Daoy (cell line): Measurements from ENCODE around the gene OPA3. TPM values are rescaled to one million over a fixed set of nuclear protein-coding genes. Genes with fewer than 3 reads are reported as not detected.
A peak's percentile ranks its signal among the peaks of the same experiment; 100 is the strongest.

Source experiments
- DNase-seq: peaks from one replicate; pipeline ENCODE4 v3.0.0-alpha.2; 2015; ENCODE audit warnings: low read depth
- total RNA-seq: library from RNA; depleted of rRNA; stranded (reverse); fragments of >200 nt; shearing (Covaris generic); gene quantifications from 2 replicates; pipeline ENCODE4 v1.2.3, GENCODE V29; 2014

The OPA3 gene
- total RNA-seq, 1 experiment from 2014 or later: 7.4 TPM

DNA sequence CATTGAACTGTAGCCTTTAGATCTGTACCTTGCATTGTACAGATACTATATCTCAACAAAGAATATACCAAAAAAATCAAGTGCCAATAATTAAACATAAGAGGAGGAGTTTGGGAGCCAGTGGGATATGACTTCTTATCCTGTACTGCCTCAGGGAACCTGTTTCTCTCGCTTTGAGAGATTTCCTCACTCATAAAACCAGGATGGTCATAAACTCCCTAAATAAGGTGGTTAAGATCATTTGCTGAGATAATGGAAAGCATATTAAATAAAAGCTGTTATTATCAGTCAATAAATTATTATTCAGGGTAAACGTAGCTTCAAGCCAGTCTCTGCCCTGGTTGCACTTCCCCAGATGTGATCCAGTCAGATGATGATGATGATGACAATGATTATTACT is 17.0 kb downstream of the OPA3 start:
- no peak for DNase-seq

DNA sequence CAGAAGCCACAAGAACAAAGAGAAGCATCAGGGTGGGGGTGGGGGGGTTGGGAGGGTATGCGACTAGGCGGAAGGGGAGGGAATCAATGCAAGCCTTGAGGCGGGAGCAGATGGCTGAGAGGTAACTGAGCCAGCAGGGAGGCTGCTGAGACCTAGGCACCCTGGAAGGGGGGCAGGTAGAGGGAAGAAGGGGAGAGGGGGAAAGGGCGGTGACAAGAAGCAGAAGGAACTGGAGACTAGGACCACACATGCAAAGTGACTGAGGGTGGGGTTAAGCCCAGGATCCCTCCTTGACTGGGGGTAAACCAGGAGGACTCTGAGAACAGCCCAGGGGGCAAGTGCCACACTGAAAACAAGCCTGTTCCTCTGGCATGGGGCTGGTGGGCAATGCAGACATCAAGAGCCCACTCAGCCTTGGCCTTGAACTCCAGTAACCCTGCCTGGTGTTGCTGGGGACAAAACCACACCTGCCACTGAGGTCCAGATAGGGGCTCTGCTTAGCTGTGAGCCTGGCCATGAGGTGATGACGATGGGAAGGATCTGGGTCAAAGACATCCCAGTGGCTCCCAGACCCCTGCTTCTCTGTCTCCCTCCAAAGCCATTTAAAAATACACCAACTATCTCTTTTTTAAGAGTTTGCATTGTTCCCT is 20.3 kb downstream of the OPA3 start:
- no peak for DNase-seq

DNA sequence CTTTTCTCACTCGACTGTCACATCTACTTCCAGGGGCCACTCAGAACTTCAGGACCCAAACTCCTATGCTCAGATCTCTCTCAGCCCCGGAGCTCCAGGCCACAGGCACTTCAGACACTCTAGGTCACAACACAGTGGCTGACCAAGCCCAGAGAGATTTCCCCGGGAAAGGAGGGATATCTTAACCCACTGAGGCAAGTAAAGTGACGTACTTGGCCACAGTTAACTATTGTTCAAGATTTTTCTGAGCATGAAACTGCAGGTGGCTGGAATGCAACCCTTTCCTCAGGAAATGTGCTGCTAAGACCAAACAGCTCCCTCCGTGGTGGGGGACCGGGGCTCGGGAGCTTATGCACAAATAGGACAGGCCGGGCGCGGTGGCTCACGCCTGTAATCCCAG is 23.9 kb downstream of the OPA3 start:
- no peak for DNase-seq

DNA sequence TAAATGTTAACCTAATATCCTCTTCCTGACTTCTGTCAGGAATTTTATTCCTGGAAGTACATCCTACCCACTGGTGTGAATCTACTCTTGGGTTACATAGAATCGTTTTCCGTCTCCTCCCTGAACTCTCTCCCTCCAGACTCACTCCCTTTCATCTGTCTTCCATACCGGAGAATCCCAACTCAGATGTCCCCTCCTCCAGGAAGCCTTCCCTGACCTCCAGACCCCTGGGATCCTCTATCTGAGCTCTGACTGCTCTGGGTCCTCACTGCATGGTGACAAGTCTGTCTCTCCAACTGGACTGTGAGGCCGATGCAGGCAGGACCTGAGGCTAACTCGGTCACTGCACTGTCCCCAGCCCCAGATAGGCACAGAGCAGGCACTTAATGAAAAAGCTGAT is 24.6 kb downstream of the OPA3 start:
- no peak for DNase-seq

DNA sequence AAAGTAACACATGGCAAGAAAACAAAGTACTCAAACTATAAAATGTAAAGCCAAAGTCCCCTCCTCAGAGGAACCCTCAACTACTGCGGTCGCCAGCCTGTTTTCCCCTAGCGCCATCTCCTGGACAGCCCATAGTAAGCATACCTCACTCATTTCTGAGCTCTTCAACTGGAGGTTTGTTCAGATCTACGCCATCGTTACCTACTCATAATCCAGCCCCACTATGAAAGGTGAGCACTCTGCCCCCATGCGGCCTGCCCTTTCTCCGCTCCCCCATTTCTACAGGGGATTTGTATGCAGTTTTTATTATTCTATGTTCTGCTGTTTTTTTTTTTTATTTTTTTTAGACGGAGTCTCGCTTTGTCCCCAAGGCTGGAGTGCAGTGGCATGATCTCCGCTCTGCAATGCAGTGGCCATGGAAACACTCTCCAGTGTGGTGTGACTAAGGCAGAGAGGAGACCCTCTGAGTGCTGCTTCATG is 26.2 kb downstream of the OPA3 start:
- peak; percentile 55 for DNase-seq

DNA sequence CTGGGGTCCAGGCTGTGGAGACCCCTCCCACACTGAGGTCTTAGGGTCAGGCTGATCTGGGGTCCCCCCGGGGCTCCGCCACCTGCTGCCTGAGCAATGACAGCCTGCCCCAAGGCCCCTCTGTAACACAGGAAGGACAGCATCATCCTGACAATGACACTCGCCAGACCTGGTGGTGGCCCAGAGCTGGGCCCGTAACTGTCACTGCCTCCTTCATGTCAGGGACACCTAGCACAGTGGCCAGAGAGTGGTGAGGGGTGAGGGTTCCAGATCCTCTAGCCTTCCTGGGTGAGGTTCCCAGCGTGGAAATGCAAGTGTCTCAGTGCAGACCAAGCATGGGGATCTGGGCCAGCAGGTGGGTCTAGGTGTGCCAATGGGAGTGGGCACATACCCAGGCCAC is 27.8 kb downstream of the OPA3 start:
- DNase-seq: no peak

DNA sequence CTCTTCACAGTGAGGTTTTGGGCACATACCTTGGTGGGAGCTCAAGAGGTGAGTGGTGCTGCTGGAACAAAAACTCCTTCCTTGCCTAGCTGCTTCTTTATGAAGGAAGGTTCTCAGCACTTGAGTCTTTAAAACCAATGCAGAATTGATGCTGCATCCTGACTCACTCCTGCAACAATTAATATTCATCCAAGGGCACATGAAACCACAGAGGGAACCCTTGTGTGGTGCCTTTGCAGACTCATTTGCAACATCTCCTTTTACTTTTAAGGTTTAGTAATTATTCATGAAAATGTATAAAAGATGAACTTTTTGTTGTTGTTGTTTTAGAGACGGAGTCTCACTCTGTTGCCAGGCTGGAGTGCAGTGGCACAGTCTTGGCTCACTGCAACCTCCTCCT is 30.1 kb downstream of the OPA3 start:
- DNase-seq: no peak

DNA sequence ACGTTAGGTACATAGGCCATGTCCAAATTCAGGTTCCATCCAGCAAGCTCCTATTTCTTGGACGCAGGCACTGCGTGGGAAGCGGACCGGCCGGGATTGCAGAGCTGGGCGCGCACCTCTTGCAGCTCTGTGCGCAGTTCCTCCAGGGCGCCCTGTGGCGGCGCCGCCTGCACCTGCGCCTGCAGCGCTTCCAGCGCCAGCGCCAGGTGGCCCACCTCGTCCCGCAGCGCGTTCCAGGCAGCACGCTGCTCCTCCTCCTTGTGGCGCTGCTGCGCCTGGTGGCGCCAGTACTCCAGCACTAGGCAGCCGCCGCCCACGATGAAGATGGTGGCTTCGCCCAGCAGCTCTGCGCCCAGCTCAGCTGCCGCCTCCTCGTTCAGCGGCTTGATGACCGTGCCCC is 31.1 kb downstream of the OPA3 start:
- DNase-seq: no peak

DNA sequence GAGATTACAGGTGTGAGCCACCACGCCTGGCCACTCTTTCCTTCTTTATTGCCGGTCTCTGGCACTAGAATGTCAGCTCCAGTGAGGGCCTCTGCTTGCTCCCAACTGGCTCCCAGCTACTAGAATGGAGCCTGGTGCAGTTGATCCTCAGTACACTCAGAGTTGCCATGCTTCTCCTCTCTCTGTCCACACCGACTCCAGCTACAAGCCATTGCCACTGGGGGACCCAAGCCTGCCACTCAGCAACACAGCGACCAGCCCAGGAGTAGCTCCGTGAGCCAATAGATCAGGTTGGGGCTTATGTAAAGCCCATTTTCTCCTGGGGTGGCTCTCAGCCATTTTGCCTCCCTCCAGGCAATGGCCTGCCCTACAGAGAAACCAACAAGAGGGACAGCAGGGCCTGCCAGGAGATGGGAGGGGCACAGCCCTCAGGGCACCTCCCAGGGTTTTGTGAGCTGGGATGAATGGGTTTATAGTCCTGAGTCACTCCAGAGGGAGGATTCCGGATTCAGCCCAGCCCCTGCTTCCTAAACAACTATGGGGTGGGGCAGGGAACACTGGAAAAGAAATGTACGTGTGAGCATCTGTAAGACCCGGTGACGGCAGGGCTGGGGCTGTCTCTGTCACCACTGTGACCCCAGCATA is 36.5 kb downstream of the OPA3 start:
- DNase-seq: peak; percentile 77

DNA sequence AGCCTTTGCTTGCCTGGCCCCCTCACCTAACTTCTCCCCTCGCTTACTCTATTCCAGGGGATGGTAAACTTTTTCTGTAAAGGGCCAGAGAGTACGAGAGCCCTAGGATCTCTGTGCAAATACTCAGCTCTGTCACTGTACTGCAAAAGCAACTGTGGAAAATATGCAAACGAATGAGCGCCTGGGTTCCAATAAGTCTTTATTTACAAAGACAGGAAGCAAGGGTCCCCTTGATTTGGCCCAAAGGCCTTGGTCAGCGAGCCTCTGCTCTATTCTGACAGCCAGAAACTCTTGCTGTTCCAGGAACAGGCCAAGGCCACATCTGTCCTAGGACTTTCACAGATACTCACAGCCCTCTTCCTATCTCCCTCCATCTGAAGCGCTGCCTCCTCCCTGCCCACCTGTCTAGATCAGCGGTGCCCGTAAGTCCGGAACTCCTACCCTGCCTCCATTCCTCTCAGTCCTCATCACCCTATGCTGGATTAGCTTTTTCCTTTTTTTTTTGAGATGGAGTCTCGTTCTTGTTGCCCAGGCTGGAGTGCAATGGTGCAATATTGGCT is 37.3 kb downstream of the OPA3 start:
- DNase-seq: no peak

DNA sequence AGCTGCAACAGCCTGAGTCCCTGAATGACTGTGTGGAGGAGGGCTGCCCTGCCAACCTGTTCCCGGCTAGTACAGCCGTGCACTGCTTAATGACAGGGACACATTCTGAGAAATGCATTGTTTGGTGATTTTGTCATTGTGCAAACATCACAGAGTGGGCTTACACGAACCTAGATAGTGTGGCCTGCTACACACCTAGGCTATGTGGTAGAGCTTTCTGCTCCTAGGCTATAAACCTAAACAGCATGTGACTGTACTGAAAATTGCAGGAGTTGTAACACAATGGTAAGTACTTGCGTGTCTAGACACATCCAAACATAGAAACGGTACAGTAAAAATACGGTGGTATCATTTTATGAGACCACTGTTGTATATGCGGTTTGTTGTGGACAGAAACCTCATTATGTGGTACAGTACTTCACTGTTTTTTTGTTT is 42.4 kb downstream of the OPA3 start:
- DNase-seq: no peak

DNA sequence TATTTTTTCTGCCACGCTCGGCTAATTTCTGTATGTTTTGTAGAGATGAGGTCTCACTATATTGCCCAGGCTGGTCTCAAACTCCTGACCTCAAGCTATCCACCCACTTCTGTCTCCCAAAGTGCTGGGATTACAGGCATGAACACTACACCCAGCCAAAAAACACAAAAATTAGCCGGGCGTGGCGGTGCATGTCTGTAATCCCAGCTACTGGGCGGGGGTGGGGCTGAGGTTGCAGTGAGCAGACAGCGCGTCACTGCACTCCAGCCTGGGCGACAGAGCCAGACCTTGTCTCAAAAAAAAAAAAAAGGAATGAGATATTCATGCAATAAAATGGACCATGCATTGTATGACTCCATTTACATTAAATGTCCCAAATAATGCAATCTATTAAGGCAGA is 45.1 kb downstream of the OPA3 start:
- DNase-seq: no peak

DNA sequence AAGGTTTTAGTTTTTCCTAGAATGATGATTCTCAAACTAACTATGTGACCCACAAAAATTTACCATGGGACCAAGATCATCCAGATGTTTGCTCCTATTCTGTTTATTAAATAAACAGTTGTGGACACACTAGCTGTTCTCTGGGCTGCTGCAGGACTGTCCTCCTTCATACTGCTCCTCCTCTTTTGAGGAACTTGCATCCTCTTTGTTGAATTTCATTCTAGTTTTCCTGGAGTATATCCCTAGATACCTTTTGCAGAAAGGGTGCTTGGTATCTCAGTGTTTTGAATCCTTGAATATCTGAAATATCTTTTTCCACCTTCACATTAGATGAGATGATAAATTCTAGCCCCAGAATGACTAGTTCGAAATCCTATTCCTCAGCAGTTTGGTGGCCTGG is 53.3 kb downstream of the OPA3 start:
- DNase-seq: no peak

DNA sequence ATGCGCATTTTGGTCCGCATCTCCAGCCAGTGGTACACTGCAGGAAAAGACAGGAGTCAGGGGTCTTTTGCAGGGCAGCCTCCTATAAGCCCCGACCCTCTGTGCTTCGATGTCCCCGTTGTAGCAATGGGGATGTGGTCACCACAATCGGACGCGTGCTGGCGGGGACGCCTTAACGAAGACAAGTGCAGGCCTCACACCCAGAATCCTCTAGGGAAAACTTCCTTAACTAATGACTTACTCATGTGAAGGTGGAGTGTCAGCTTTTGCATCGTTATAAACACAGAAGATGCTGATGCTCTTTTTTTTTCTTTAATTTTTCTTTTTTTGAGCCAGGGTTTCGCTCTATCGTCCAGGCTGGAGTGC is 55.2 kb downstream of the OPA3 start:
- no peak for DNase-seq

DNA sequence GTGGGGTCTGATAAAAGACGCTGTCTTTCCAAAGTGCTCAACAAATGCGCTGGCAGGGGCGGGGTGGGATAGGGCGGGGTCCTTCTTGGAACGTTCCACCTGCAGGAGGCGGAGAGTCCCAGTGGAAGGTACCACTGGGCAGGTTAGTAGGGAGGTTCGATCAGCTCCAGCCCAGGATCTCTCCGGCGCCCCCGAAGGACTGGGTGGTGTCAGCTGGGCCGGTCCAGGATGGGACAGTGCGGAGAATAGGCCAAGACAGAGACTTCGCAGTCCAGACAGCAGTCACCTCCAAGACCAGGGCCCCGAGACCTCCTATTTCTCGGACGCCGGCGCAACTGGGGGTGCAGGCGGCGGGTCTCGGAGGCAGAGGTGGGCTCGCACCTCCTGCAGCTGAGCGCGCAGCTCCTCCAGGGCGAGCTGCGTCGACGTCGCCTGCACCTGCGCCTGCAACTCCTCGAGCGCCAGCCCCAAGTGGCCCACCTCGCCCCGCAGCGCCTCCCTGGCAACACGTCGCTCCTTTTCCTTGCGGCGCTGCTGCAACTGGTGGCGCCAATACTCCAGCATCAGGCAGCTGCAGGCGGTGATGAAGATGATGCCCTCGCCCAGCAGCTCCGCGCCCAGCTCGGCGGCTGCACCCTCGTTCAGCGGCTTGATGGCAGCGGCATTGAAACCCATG is 55.7 kb downstream of the OPA3 start:
- DNase-seq: no peak

DNA sequence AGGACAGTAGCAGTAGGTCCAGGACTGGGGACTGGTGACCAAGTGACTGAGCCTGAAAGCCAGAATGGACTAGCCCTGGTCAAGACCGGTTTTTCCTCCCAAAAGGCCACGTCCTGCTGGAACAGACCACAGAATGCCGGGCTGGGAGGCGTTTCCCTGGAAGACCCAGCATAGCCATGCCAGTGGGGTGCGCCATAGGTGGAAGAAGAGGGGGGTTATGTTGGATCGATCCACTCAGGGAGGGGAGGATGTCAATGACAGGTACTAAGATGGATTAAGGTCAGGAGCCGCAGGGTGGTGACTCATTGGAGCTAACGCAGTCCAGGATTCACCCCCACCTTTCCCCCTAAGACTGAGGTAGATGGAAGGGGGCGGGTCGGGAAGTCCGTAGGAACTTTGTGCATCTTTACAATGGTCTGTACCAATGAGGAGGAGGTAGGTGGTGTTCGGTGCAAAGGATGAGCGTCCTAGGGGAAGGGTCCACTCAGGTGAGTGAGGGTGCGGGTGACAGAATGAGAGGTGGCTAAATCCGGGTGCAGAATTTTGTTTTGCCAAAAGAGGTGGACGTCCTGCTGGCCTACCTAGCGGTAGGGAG is 56.4 kb downstream of the OPA3 start:
- peak; percentile 37 for DNase-seq

DNA sequence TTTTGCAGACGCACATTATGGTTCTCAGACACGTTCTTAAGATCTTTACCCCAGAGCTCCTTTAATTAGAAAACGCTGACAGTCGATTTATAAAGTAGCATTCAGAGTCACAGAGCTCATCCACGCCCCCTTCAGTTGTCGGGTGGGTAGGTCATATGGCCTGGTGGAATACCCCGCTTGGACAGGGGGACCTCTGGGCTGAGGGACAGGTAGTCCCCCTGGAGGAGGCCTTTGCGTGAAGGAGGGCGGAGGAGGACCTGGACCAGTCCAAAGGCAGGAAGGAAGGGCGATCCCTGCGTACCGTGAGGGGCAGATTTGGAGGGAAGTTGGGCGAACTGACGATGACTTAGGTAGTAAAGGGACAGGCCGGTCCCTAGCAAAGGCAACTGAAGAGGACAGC is 56.9 kb downstream of the OPA3 start:
- no peak for DNase-seq

DNA sequence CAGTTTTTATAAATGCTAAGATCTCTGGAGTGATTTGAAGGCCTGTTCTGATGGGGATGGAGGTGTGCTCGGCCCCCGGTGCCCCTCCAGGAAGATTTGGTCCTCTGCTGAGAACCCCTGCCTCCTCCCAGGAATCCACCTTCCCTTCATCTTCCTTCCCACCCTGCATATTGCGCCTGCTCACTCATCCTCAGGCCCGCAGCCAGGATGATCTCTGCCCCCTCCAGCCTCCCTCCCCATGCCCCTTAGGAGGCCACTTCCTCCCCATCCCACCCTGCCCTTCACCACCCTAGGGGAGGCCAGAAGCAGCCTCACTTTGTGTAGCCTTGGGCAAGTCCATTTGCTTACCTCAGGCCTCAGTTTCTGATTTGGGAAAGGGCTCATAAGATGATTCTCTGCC is 57.6 kb downstream of the OPA3 start:
- DNase-seq: no peak

DNA sequence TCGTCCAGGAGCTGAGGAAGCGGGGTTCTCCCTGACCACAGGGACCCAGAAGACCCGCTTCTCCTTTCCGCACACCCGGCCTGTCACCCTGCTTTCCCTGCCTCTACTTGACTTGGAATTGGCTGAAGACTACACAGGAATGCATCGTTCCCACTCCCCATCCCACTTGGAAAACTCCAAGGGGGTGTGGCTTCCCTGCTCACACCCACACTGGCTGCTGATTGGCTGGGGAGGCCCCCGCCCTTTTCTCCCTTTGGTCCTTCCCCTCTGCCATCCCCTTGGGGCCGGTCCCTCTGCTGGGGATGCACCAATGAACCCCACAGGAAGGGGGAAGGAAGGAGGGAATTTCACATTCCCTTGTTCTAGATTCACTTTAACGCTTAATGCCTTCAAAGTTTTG is 58.5 kb downstream of the OPA3 start:
- peak; percentile 80 for DNase-seq

DNA sequence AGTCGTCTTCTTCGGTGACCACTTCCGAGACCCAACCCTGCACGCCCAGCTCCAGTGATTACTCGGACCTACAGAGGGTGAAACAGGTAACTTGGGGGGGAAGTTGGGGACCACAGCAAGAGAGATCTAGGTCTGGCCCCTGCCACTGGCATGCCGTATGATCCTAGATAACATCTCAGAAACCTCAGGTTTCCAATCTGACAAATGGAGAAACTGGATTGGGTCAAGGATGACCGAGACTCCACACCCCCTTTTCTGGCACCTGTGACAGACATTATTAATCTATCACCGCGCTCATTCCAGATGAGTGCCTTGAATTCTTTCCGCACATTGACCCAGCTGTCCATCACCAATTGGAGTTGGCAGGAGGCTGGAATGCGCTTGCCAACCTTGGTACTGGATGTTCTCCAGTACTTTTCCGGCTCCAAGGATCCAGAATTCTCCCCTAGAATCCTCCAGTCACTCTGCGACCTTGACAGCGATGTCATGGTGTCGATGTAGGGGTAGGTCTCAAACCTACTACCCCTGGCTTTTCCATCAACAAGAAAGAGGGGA is 60.0 kb downstream of the OPA3 start:
- DNase-seq: no peak

DNA sequence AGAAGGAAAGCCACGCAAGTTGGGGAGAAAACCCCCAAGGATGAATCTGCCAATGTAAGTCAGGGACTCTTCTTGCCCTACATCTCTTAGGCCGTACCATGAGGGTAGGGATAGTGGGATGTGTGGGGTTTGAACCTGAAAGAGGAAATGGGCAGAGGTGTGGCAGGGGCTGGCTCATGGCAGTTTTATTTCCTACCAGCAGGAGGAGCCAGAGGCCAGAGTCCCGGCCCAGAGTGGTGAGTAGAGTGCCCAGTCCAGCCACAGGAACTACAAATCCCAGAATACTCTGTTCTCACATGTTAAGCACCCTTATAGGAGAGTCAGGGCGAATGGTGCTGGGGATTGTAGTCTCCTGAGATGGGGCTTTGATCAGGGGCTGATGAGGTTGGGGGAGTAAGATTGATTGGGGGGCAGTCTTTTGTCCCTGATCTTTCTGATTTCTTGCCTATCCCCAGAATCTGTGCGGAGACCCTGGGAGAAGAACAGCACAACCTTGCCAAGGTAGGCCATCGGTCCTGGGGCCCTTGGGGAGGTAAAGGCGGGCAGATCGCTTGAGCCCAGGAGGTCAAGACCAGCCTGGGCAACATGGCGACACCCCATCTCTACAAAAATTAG is 60.9 kb downstream of the OPA3 start:
- DNase-seq: peak; percentile 84
